ENCODE measurements around the gene RTP3. TPM values are rescaled to one million over a fixed set of nuclear protein-coding genes. Genes with fewer than 3 reads are reported as not detected.

The RTP3 gene
- total and polyA plus RNA-seq, 4 donors, result not detected

DNA sequence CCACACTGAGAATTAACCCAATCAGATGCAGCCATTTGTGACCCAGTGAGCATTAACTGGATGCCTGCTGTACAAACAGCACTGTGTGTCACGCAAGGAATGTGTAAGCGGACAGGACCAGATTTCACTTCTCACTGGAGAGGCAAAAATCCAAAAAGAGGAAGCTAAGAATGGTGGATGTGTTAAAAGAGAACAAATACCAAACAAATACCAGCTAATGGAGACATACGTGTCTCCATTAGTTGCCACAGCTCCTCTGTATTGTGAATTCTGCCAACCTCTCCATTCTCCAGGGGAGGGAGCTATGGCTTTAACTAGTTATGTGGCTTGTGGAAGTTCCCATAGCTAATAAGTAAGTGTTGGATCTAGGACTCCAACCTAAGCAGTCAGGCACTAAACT, 35.7 kb upstream of the RTP3 start:
- WGBS, 2 donors, result 34 to 50% methylated on average over 3 of the region's 3 CpGs
- no peak overlapping the region for H3K9ac ChIP-seq (ENCODE audit: insufficient read depth in 1 of 2, low read length in 2 of 2)
- DNase-seq, result no peak
- peak overlapping the region in 1 of 2 donors; percentile 6 for H3K27ac ChIP-seq (ENCODE audit: low read depth in 1 of 2, low read length in 1 of 2)
- peaks cover 0 to 26% (median 21%) of the 10 kb centered on the region in 3 donors for H3K27me3 ChIP-seq (ENCODE audit: control insufficient read depth in 3 of 3, insufficient read depth in 3 of 3, low read length in 2 of 3)
- no peak overlapping the region for H3K4me3 ChIP-seq
- H3K9me3 ChIP-seq (ENCODE audit: control insufficient read depth in 4 of 4, insufficient read depth in 3 of 4, low read length in 3 of 4), result no peaks in the 10 kb centered on the region
- no peaks in the 10 kb centered on the region for H3K36me3 ChIP-seq (ENCODE audit: control insufficient read depth in 4 of 4, insufficient read depth in 4 of 4, low read length in 4 of 4)
- TF ChIP-seq, protein P1, sequence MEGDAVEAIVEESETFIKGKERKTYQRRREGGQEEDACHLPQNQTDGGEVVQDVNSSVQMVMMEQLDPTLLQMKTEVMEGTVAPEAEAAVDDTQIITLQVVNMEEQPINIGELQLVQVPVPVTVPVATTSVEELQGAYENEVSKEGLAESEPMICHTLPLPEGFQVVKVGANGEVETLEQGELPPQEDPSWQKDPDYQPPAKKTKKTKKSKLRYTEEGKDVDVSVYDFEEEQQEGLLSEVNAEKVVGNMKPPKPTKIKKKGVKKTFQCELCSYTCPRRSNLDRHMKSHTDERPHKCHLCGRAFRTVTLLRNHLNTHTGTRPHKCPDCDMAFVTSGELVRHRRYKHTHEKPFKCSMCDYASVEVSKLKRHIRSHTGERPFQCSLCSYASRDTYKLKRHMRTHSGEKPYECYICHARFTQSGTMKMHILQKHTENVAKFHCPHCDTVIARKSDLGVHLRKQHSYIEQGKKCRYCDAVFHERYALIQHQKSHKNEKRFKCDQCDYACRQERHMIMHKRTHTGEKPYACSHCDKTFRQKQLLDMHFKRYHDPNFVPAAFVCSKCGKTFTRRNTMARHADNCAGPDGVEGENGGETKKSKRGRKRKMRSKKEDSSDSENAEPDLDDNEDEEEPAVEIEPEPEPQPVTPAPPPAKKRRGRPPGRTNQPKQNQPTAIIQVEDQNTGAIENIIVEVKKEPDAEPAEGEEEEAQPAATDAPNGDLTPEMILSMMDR (IDR thresholded peaks at IDR 0.05; ENCODE audit: control extremely low read depth, extremely low read depth), result no peak
- peaks cover 0 to 18% (median 0%) of the 10 kb centered on the region in 5 donors for H3K4me1 ChIP-seq (ENCODE audit: control insufficient read depth in 5 of 5, insufficient read depth in 5 of 5, low read length in 5 of 5)
- no peak for ATAC-seq (ENCODE audit: insufficient read depth, low FRiP score)

DNA sequence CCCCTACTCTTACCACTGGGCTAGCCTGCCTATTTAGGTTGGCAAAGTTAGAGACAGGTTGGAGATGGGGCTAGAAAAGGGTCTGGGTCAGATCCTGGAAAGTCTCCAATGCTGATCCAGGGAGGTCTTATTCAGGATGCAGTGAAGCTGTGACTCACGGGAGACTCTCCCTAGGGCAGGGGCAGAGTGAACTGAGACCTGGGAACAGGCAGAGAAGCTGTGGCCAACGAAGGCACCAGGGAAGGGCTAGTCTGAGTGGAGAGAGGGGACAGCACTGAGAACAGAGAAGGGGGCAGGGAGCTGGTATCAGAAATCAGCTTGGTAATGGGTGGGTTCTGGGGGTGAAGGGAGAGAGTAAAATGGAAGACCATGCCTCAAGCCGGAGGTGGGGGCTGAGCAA, 35.3 kb upstream of the RTP3 start:
- ATAC-seq (ENCODE audit: insufficient read depth, low FRiP score), result no peak
- 69 to 79% methylated on average over 3 of the region's 3 CpGs for WGBS, 2 donors
- Histone ChIP-seq H3K4me1 (ENCODE audit: control insufficient read depth in 5 of 5, insufficient read depth in 5 of 5, low read length in 5 of 5) (peaks cover 0 to 18% (median 0%) of the 10 kb centered on the region in 5 donors), H3K9me3 (ENCODE audit: control insufficient read depth in 4 of 4, insufficient read depth in 3 of 4, low read length in 3 of 4) (no peaks in the 10 kb centered on the region), H3K27ac (ENCODE audit: low read depth in 1 of 2, low read length in 1 of 2) (peak overlapping the region; percentile 6 to 44), H3K4me3 (no peak overlapping the region), H3K9ac (ENCODE audit: insufficient read depth in 1 of 2, low read length in 2 of 2) (no peak overlapping the region), H3K27me3 (ENCODE audit: control insufficient read depth in 3 of 3, insufficient read depth in 3 of 3, low read length in 2 of 3) (peaks cover 0 to 26% (median 21%) of the 10 kb centered on the region in 3 donors), H3K36me3 (ENCODE audit: control insufficient read depth in 4 of 4, insufficient read depth in 4 of 4, low read length in 4 of 4) (no peaks in the 10 kb centered on the region)
- TF ChIP-seq, protein P1 (IDR thresholded peaks at IDR 0.05; ENCODE audit: control extremely low read depth, extremely low read depth), result no peak
- DNase-seq, result no peak

DNA sequence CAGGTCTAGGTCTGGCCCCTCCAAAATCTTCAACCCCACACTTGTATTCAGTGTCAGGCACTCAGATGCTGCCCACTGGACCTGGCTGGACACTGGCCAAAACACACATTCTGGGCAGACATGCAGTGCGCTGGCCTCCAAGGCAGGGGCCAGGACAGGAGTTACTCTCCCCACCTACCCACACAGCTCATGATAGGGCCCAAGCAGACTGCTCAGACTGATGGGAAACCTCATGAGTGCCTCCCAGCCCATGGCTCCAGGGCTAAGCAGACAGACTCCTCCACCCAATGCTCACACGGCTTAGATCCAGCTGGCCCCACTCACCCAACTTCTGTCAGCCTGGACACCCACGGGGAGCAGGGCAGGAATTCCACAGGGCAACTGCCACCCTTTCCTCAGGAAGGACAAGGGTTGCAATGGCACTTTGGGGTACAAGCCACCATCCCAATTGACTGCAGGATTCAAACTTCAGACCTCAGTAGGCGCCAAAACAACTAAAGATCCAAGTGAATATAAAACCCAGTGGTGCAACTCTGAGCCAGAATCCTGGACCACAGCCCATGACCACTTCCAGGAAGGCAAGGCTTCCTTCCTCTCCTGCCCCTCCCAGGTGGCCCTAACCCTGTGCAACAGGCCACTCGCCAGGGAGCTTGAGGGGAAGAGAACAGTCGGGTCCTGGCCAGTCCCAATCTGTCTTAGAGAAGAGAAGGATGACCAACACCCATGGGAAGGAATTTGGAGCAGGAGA, 34.5 kb upstream of the RTP3 start:
- no peaks in the 10 kb centered on the region for H3K36me3 ChIP-seq (ENCODE audit: control insufficient read depth in 4 of 4, insufficient read depth in 4 of 4, low read length in 4 of 4)
- H3K4me3 ChIP-seq, result no peak overlapping the region
- TF ChIP-seq, protein P1 (IDR thresholded peaks at IDR 0.05; ENCODE audit: control extremely low read depth, extremely low read depth), result no peak
- ATAC-seq (ENCODE audit: insufficient read depth, low FRiP score) (no peak), DNase-seq (no peak)
- peak overlapping the region; percentile 6 to 44 for H3K27ac ChIP-seq (ENCODE audit: low read depth in 1 of 2, low read length in 1 of 2)
- H3K4me1 ChIP-seq (ENCODE audit: control insufficient read depth in 5 of 5, insufficient read depth in 5 of 5, low read length in 5 of 5), result peaks cover 0 to 18% (median 0%) of the 10 kb centered on the region in 5 donors
- H3K9me3 ChIP-seq (ENCODE audit: control insufficient read depth in 4 of 4, insufficient read depth in 3 of 4, low read length in 3 of 4), result no peaks in the 10 kb centered on the region
- 46 to 50% methylated on average over 6 of the region's 6 CpGs for WGBS, 2 donors
- H3K9ac ChIP-seq (ENCODE audit: insufficient read depth in 1 of 2, low read length in 2 of 2), result no peak overlapping the region
- H3K27me3 ChIP-seq (ENCODE audit: control insufficient read depth in 3 of 3, insufficient read depth in 3 of 3, low read length in 2 of 3), result peaks cover 0 to 26% (median 21%) of the 10 kb centered on the region in 3 donors
